ENCODE data around the gene DCDC1.
A peak's percentile ranks its signal among the peaks of the same experiment; 100 is the strongest.
"Not testable (repeated sequence)": the region's sequence is repeated elsewhere in the genome, so short reads cannot be mapped to it uniquely, and the experiment has no call there.

DCDC1 gene

GRCh38 chr11:30947715-30948114, 421.8 kb downstream of the DCDC1 start:
- not testable (repeated sequence) for H4K8ac ChIP-seq (ENCODE audit: low read depth, low read length); H3K4ac ChIP-seq (ENCODE audit: low read depth, low read length); DNase-seq; H3K79me2 ChIP-seq (ENCODE audit: control insufficient read depth, insufficient read depth, low read length); H4K5ac ChIP-seq (ENCODE audit: low read length); H3K4me3 ChIP-seq (ENCODE audit: low read length); H3K4me1 ChIP-seq (ENCODE audit: control insufficient read depth, low read depth, low read length); H3K79me1 ChIP-seq (ENCODE audit: low read length); H2BK5ac ChIP-seq (ENCODE audit: low read length); H3K4me2 ChIP-seq (ENCODE audit: low read length); H2BK120ac ChIP-seq (ENCODE audit: low read depth, low read length); H3K23ac ChIP-seq (ENCODE audit: low read length); H2BK15ac ChIP-seq (replicated peaks; ENCODE audit: low read depth); H3K56ac ChIP-seq (ENCODE audit: low read length); H3K18ac ChIP-seq (ENCODE audit: low read length); H3K36me3 ChIP-seq (ENCODE audit: control insufficient read depth, insufficient read depth, low read length); H3K9ac ChIP-seq (ENCODE audit: low read length); H2AK5ac ChIP-seq (ENCODE audit: low read length); H3K27me3 ChIP-seq (ENCODE audit: insufficient read depth, low read length, poor library complexity); H3K27ac ChIP-seq (ENCODE audit: low read depth, low read length)
- WGBS (ENCODE audit: extremely low coverage, insufficient coverage, low lambda C conversion rate), result no CpG with 5 or more reads among the region's 1 CpG

- H2BK5ac ChIP-seq (ENCODE audit: low read length), result no peak overlapping the region
- no peaks in the 10 kb centered on the region for H3K79me1 ChIP-seq (ENCODE audit: low read length)
- no peaks in the 10 kb centered on the region for H3K36me3 ChIP-seq (ENCODE audit: control insufficient read depth, insufficient read depth, low read length)
- no peak overlapping the region for H3K4ac ChIP-seq (ENCODE audit: low read depth, low read length)
- H3K18ac ChIP-seq (ENCODE audit: low read length), result no peak overlapping the region
- H2AK5ac ChIP-seq (ENCODE audit: low read length), result no peak overlapping the region
- H3K4me2 ChIP-seq (ENCODE audit: low read length), result no peak overlapping the region
- no peak overlapping the region for H3K27ac ChIP-seq (ENCODE audit: low read depth, low read length)
- H3K23ac ChIP-seq (ENCODE audit: low read length), result no peak overlapping the region
- no peak overlapping the region for H3K56ac ChIP-seq (ENCODE audit: low read length)
- no peak overlapping the region for H4K8ac ChIP-seq (ENCODE audit: low read depth, low read length)
- no peak for DNase-seq
- WGBS (ENCODE audit: extremely low coverage, insufficient coverage, low lambda C conversion rate), result no CpG with 5 or more reads among the region's 6 CpGs
- no peak overlapping the region for H4K5ac ChIP-seq (ENCODE audit: low read length)
- H2BK120ac ChIP-seq (ENCODE audit: low read depth, low read length), result no peak overlapping the region
- H3K4me3 ChIP-seq (ENCODE audit: low read length), result no peak overlapping the region
- no peaks in the 10 kb centered on the region for H3K79me2 ChIP-seq (ENCODE audit: control insufficient read depth, insufficient read depth, low read length)
- no peaks in the 10 kb centered on the region for H3K27me3 ChIP-seq (ENCODE audit: insufficient read depth, low read length, poor library complexity)
- no peak overlapping the region for H3K9ac ChIP-seq (ENCODE audit: low read length)
- no peak overlapping the region for H2BK15ac ChIP-seq (replicated peaks; ENCODE audit: low read depth)
- H3K4me1 ChIP-seq (ENCODE audit: control insufficient read depth, low read depth, low read length), result no peaks in the 10 kb centered on the region
Measured at GRCh38 chr11:30938810-30939209, 430.7 kb downstream of the DCDC1 start.

GRCh38 chr11:30938171-30938570, 431.4 kb downstream of the DCDC1 start:
- H3K23ac ChIP-seq (ENCODE audit: low read length), result no peak overlapping the region

GRCh38 chr11:30936491-30936890, 433.0 kb downstream of the DCDC1 start:
- Histone ChIP-seq H3K4ac (ENCODE audit: low read depth, low read length) (no peak overlapping the region), H3K79me1 (ENCODE audit: low read length) (no peaks in the 10 kb centered on the region), H3K27ac (ENCODE audit: low read depth, low read length) (no peak overlapping the region), H3K4me3 (ENCODE audit: low read length) (no peak overlapping the region), H3K79me2 (ENCODE audit: control insufficient read depth, insufficient read depth, low read length) (no peaks in the 10 kb centered on the region), H3K4me2 (ENCODE audit: low read length) (no peak overlapping the region), H4K5ac (ENCODE audit: low read length) (no peak overlapping the region), H2BK15ac (replicated peaks; ENCODE audit: low read depth) (no peak overlapping the region), H3K27me3 (ENCODE audit: insufficient read depth, low read length, poor library complexity) (no peaks in the 10 kb centered on the region), H3K4me1 (ENCODE audit: control insufficient read depth, low read depth, low read length) (no peaks in the 10 kb centered on the region), H3K56ac (ENCODE audit: low read length) (no peak overlapping the region), H3K23ac (ENCODE audit: low read length) (no peak overlapping the region), H2BK5ac (ENCODE audit: low read length) (no peak overlapping the region), H2AK5ac (ENCODE audit: low read length) (no peak overlapping the region), H3K36me3 (ENCODE audit: control insufficient read depth, insufficient read depth, low read length) (no peaks in the 10 kb centered on the region), H3K9ac (ENCODE audit: low read length) (no peak overlapping the region), H4K8ac (ENCODE audit: low read depth, low read length) (no peak overlapping the region), H2BK120ac (ENCODE audit: low read depth, low read length) (no peak overlapping the region), H3K18ac (ENCODE audit: low read length) (no peak overlapping the region)
- peak; percentile 56 for DNase-seq
- WGBS (ENCODE audit: extremely low coverage, insufficient coverage, low lambda C conversion rate), result no CpG with 5 or more reads among the region's 2 CpGs

More at GRCh38 chr11:30938171-30938570, 431.4 kb downstream of the DCDC1 start:
- DNase-seq, result no peak
- no peak overlapping the region for H3K18ac ChIP-seq (ENCODE audit: low read length)
- no peak overlapping the region for H2BK120ac ChIP-seq (ENCODE audit: low read depth, low read length)
- no peaks in the 10 kb centered on the region for H3K4me1 ChIP-seq (ENCODE audit: control insufficient read depth, low read depth, low read length)
- H2BK5ac ChIP-seq (ENCODE audit: low read length), result no peak overlapping the region
- H3K79me1 ChIP-seq (ENCODE audit: low read length), result no peaks in the 10 kb centered on the region
- no peak overlapping the region for H3K4me2 ChIP-seq (ENCODE audit: low read length)
- WGBS (ENCODE audit: extremely low coverage, insufficient coverage, low lambda C conversion rate), result no CpG with 5 or more reads among the region's 5 CpGs
- no peak overlapping the region for H4K8ac ChIP-seq (ENCODE audit: low read depth, low read length)
- H3K56ac ChIP-seq (ENCODE audit: low read length), result no peak overlapping the region
- H3K27ac ChIP-seq (ENCODE audit: low read depth, low read length), result no peak overlapping the region
- no peak overlapping the region for H3K9ac ChIP-seq (ENCODE audit: low read length)
- no peak overlapping the region for H2BK15ac ChIP-seq (replicated peaks; ENCODE audit: low read depth)
- no peaks in the 10 kb centered on the region for H3K79me2 ChIP-seq (ENCODE audit: control insufficient read depth, insufficient read depth, low read length)
- no peak overlapping the region for H3K4ac ChIP-seq (ENCODE audit: low read depth, low read length)
- H4K5ac ChIP-seq (ENCODE audit: low read length), result no peak overlapping the region
- H2AK5ac ChIP-seq (ENCODE audit: low read length), result no peak overlapping the region
- H3K27me3 ChIP-seq (ENCODE audit: insufficient read depth, low read length, poor library complexity), result no peaks in the 10 kb centered on the region
- no peaks in the 10 kb centered on the region for H3K36me3 ChIP-seq (ENCODE audit: control insufficient read depth, insufficient read depth, low read length)
- no peak overlapping the region for H3K4me3 ChIP-seq (ENCODE audit: low read length)

- H2BK15ac ChIP-seq (replicated peaks; ENCODE audit: low read depth), result no peak overlapping the region
- H4K5ac ChIP-seq (ENCODE audit: low read length), result no peak overlapping the region
- DNase-seq, result no peak
- H3K4ac ChIP-seq (ENCODE audit: low read depth, low read length), result no peak overlapping the region
- no peak overlapping the region for H4K8ac ChIP-seq (ENCODE audit: low read depth, low read length)
- no peaks in the 10 kb centered on the region for H3K79me1 ChIP-seq (ENCODE audit: low read length)
- H2AK5ac ChIP-seq (ENCODE audit: low read length), result no peak overlapping the region
- no peak overlapping the region for H3K4me2 ChIP-seq (ENCODE audit: low read length)
- no peak overlapping the region for H3K27ac ChIP-seq (ENCODE audit: low read depth, low read length)
- H3K23ac ChIP-seq (ENCODE audit: low read length), result no peak overlapping the region
- H2BK5ac ChIP-seq (ENCODE audit: low read length), result no peak overlapping the region
- WGBS (ENCODE audit: extremely low coverage, insufficient coverage, low lambda C conversion rate), result no CpG with 5 or more reads among the region's 2 CpGs
- no peaks in the 10 kb centered on the region for H3K36me3 ChIP-seq (ENCODE audit: control insufficient read depth, insufficient read depth, low read length)
- H3K27me3 ChIP-seq (ENCODE audit: insufficient read depth, low read length, poor library complexity), result no peaks in the 10 kb centered on the region
- H2BK120ac ChIP-seq (ENCODE audit: low read depth, low read length), result no peak overlapping the region
- no peak overlapping the region for H3K9ac ChIP-seq (ENCODE audit: low read length)
- H3K4me1 ChIP-seq (ENCODE audit: control insufficient read depth, low read depth, low read length), result no peaks in the 10 kb centered on the region
- H3K18ac ChIP-seq (ENCODE audit: low read length), result no peak overlapping the region
- H3K56ac ChIP-seq (ENCODE audit: low read length), result no peak overlapping the region
- H3K79me2 ChIP-seq (ENCODE audit: control insufficient read depth, insufficient read depth, low read length), result no peaks in the 10 kb centered on the region
- no peak overlapping the region for H3K4me3 ChIP-seq (ENCODE audit: low read length)
Measured at GRCh38 chr11:30935861-30936260, 433.7 kb downstream of the DCDC1 start.

GRCh38 chr11:30926130-30926529, 443.4 kb downstream of the DCDC1 start:
- no peak for DNase-seq
- no peaks in the 10 kb centered on the region for H3K27me3 ChIP-seq (ENCODE audit: insufficient read depth, low read length, poor library complexity)
- H2BK120ac ChIP-seq (ENCODE audit: low read depth, low read length), result no peak overlapping the region
- H3K79me1 ChIP-seq (ENCODE audit: low read length), result no peaks in the 10 kb centered on the region
- no peak overlapping the region for H3K18ac ChIP-seq (ENCODE audit: low read length)
- H3K4ac ChIP-seq (ENCODE audit: low read depth, low read length), result no peak overlapping the region
- no peak overlapping the region for H3K4me2 ChIP-seq (ENCODE audit: low read length)
- no peak overlapping the region for H2BK5ac ChIP-seq (ENCODE audit: low read length)
- H2BK15ac ChIP-seq (replicated peaks; ENCODE audit: low read depth), result no peak overlapping the region
- no peak overlapping the region for H3K23ac ChIP-seq (ENCODE audit: low read length)
- H3K56ac ChIP-seq (ENCODE audit: low read length), result no peak overlapping the region
- H4K8ac ChIP-seq (ENCODE audit: low read depth, low read length), result no peak overlapping the region
- no peaks in the 10 kb centered on the region for H3K79me2 ChIP-seq (ENCODE audit: control insufficient read depth, insufficient read depth, low read length)
- no peaks in the 10 kb centered on the region for H3K36me3 ChIP-seq (ENCODE audit: control insufficient read depth, insufficient read depth, low read length)
- H3K4me1 ChIP-seq (ENCODE audit: control insufficient read depth, low read depth, low read length), result no peaks in the 10 kb centered on the region
- H3K4me3 ChIP-seq (ENCODE audit: low read length), result no peak overlapping the region
- no peak overlapping the region for H3K9ac ChIP-seq (ENCODE audit: low read length)
- WGBS (ENCODE audit: extremely low coverage, insufficient coverage, low lambda C conversion rate), result no CpG with 5 or more reads among the region's 3 CpGs
- no peak overlapping the region for H4K5ac ChIP-seq (ENCODE audit: low read length)
- H3K27ac ChIP-seq (ENCODE audit: low read depth, low read length), result no peak overlapping the region
- no peak overlapping the region for H2AK5ac ChIP-seq (ENCODE audit: low read length)
